Trophoblast cell (in vitro differentiated cells and primary cell): Measurements from ENCODE around the gene TPRX1.

Experiments
- DNase-seq, 2 donors: peaks; one replicate each; pipeline ENCODE4 v3.0.0-alpha.2; 2016
- H2AFZ ChIP-seq: 2 replicates; pipeline ENCODE4 v1.6.1; 2013; ENCODE audit warnings: low read length, moderate library complexity, mild to moderate bottlenecking; ENCODE audit not compliant: insufficient read depth, poor library complexity
- H2AK5ac ChIP-seq: 2 replicates; pipeline ENCODE4 v1.6.1; 2013; ENCODE audit warnings: mild to moderate bottlenecking, low read length
- H2BK120ac ChIP-seq: 2 replicates; pipeline ENCODE4 v1.6.1; 2013; ENCODE audit warnings: low read length, mild to moderate bottlenecking, moderate library complexity; ENCODE audit not compliant: insufficient read depth, poor library complexity
- H2BK12ac ChIP-seq: 2 replicates; pipeline ENCODE4 v1.6.1; 2013; ENCODE audit warnings: mild to moderate bottlenecking, low read length, moderate library complexity
- H2BK5ac ChIP-seq: 2 replicates; pipeline ENCODE4 v1.6.1; 2013; ENCODE audit warnings: low read length, low read depth, moderate library complexity, mild to moderate bottlenecking; ENCODE audit not compliant: poor library complexity
- H3K14ac ChIP-seq: 2 replicates; pipeline ENCODE4 v1.6.1; 2013; ENCODE audit warnings: mild to moderate bottlenecking, low read length
- H3K18ac ChIP-seq: 2 replicates; pipeline ENCODE4 v1.6.1; 2013; ENCODE audit warnings: mild to moderate bottlenecking, low read length
- H3K23ac ChIP-seq: 2 replicates; pipeline ENCODE4 v1.6.1; 2013; ENCODE audit warnings: low read length
- H3K27ac ChIP-seq: 2 replicates; pipeline ENCODE4 v1.5.1; 2013; ENCODE audit warnings: low read depth, mild to moderate bottlenecking, inconsistent platforms, low read length, moderate library complexity
- H3K27me3 ChIP-seq: 2 replicates; pipeline ENCODE4 v1.6.1; 2013; ENCODE audit warnings: inconsistent platforms, mild to moderate bottlenecking, low read length, moderate library complexity; ENCODE audit not compliant: insufficient read depth
- H3K36me3 ChIP-seq, 2 experiments: 1 replicate in 1 of 2; 2 replicates in 1 of 2; pipeline ENCODE4 v1.6.1; 2013; ENCODE audit warnings: low read length in 2 of 2, mild to moderate bottlenecking in 2 of 2, moderate library complexity in 1 of 2; ENCODE audit not compliant: insufficient read depth in 2 of 2, control insufficient read depth in 1 of 2
- H3K4ac ChIP-seq: 2 replicates; pipeline ENCODE4 v1.6.1; 2013; ENCODE audit warnings: low read depth, mild to moderate bottlenecking, low read length, moderate library complexity
- H3K4me1 ChIP-seq, 2 experiments: 1 replicate in 1 of 2; 2 replicates in 1 of 2; pipeline ENCODE4 v1.6.1; 2013; ENCODE audit warnings: low read length in 2 of 2, mild to moderate bottlenecking in 2 of 2, moderate library complexity in 1 of 2; ENCODE audit not compliant: insufficient read depth in 2 of 2, control insufficient read depth in 1 of 2
- H3K4me2 ChIP-seq: 2 replicates; pipeline ENCODE4 v1.6.1; 2013; ENCODE audit warnings: inconsistent platforms, mild to moderate bottlenecking, low read length, moderate library complexity
- H3K4me3 ChIP-seq: 2 replicates; pipeline ENCODE4 v1.5.1; 2013; ENCODE audit warnings: mild to moderate bottlenecking, low read depth, low read length, inconsistent platforms
- H3K79me1 ChIP-seq: one replicate; pipeline ENCODE4 v1.6.1; 2013; ENCODE audit warnings: low read length
- H3K79me2 ChIP-seq: 2 replicates; pipeline ENCODE4 v1.6.1; 2013; ENCODE audit warnings: low read length, mild to moderate bottlenecking; ENCODE audit not compliant: control insufficient read depth, insufficient read depth, poor library complexity
- H3K9ac ChIP-seq: 2 replicates; pipeline ENCODE4 v1.6.1; 2013; ENCODE audit warnings: mild to moderate bottlenecking, low read length
- H3K9me3 ChIP-seq: 2 replicates; pipeline ENCODE4 v1.6.1; 2013; ENCODE audit warnings: low read depth, mild to moderate bottlenecking, control low read depth, inconsistent platforms, low read length; ENCODE audit not compliant: insufficient read depth
- H4K12ac ChIP-seq: 2 replicates; pipeline ENCODE4 v1.6.1; 2013; ENCODE audit warnings: low read depth, mild to moderate bottlenecking, low read length, moderate library complexity
- H4K8ac ChIP-seq: 2 replicates; pipeline ENCODE4 v1.6.1; 2013; ENCODE audit warnings: low read depth, mild to moderate bottlenecking, low read length, moderate library complexity
- H4K91ac ChIP-seq: one replicate; pipeline ENCODE4 v1.6.1; 2013; ENCODE audit warnings: low read depth, mild to moderate bottlenecking, low read length, moderate library complexity
- WGBS: extraction: QIAGEN DNeasy Blood & Tissue Kit; methylation state at CpG from one replicate; pipeline ENCODE4 v1.1.7; 2013; ENCODE audit warnings: missing lambda C conversion rate; ENCODE audit not compliant: insufficient read length, insufficient coverage; ENCODE audit errors: extremely low coverage; 5-methylcytosine and 5-hydroxymethylcytosine counted together

Gene TPRX1

DNA sequence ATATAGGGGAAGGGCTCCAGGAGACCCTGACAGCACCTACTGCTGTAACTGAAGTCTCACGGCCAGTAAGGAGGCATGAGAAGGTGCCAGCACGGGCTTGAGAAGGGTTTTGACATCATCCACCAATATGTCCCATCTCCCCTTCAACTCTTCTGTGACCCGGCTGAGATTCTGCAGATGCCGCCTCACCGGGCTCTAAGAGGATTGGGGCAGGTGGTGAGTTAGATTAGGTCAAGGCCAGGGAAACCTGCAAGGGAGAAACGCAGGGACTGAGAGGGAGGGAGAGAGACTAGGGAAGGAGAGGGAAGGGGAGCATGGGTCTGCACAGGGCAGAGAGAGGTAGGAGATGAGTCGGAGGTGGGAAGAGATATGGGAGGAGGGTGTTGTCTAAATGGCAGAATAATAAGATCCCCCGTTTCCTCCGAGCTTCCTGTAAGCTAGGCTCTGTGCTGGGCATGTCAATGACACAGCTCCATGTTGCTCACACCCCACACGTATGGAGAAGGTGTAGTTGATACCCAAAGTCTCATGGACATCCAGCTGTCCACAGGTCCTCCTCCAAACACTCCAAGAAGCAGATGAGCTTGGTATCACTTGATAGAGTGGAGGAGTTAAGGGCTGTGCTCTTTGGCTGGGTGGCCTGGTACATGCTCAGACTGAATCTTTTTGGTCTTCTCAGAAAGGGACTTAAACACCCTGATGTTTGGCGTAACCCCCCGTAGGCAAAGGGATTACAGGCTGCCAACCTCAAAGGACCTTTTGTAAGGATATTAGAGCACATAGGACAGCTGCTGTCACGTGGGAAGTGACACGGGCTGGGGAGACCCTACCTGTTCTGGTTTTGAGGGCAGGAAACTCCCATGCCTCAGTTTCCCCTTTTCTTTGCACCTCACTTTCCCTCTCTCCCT lies 6.1 kb downstream of the TPRX1 start:
- H3K27me3 ChIP-seq: no peaks in the 10 kb centered on the region
- H3K14ac ChIP-seq: no peak overlapping the region
- H2AK5ac ChIP-seq: no peak overlapping the region
- H3K27ac ChIP-seq: no peak overlapping the region
- H2BK120ac ChIP-seq: no peak overlapping the region
- no peaks in the 10 kb centered on the region for H3K36me3 ChIP-seq
- H2BK5ac ChIP-seq: no peak overlapping the region
- H4K8ac ChIP-seq: no peak overlapping the region
- H3K4ac ChIP-seq: no peak overlapping the region
- H3K79me1 ChIP-seq: no peaks in the 10 kb centered on the region
- H3K23ac ChIP-seq: no peak overlapping the region
- H3K4me1 ChIP-seq: no peaks in the 10 kb centered on the region
- H4K91ac ChIP-seq: no peak overlapping the region
- H3K9ac ChIP-seq: no peak overlapping the region
- no peak overlapping the region for H2BK12ac ChIP-seq
- H3K79me2 ChIP-seq: no peaks in the 10 kb centered on the region
- no peak overlapping the region for H4K12ac ChIP-seq
- no peak overlapping the region for H2AFZ ChIP-seq
- H3K4me3 ChIP-seq: no peak overlapping the region
- H3K18ac ChIP-seq: no peak overlapping the region
- no CpG with 5 or more reads among the region's 14 CpGs for WGBS
- no peaks in the 10 kb centered on the region for H3K9me3 ChIP-seq
- no peak for DNase-seq
- no peak overlapping the region for H3K4me2 ChIP-seq

DNA sequence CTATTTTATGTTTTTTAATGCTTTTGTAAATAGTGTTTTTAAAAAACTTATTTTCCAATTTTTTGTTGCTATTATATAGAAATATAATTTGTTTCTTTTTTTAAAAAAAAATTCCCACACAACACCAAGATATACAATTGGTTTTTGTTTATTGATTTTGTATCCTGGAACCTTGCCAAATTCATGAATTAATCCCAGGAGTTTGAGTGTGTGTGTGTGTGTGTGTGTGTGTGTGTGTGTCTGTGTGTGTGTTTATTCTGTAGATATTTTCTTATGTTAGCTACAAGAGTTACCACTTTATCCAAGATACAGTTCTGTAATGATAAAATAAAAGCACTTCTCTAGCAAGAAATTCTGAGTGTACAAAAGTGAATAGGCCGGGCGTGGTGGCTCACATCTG lies 7.6 kb downstream of the TPRX1 start:
- H2AFZ ChIP-seq: no peak overlapping the region
- WGBS: no CpG with 5 or more reads among the region's 2 CpGs

DNA sequence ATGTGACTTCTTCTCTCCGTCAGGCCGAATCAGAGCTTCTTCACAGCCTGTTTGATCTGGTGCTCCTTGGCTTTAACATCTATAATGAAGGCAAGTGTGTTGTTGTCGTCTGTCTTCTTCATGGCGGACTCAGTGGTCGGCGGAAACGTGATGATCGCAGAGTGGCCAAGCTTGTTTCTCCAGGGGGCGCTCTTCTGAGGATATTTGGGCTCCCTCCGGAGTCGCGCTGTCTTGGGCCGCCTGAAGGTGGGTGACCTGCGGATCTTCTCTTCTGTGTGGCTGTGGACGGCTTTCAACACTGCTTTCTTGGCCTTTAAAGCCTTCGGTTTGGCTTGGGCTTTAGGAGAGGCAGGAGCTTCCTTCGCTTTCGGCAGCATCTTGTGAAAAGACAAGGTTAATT lies 9.8 kb downstream of the TPRX1 start:
- H3K4me3 ChIP-seq: no peak overlapping the region
- no peak overlapping the region for H2AK5ac ChIP-seq
- no peak overlapping the region for H4K12ac ChIP-seq
- H3K18ac ChIP-seq: no peak overlapping the region
- H3K9me3 ChIP-seq: no peaks in the 10 kb centered on the region
- no peak overlapping the region for H2AFZ ChIP-seq
- peak in 1 of 2 donors; percentile 24 for DNase-seq
- WGBS: no CpG with 5 or more reads among the region's 18 CpGs
- H3K36me3 ChIP-seq: no peaks in the 10 kb centered on the region
- H3K14ac ChIP-seq: no peak overlapping the region
- no peak overlapping the region for H3K4me2 ChIP-seq
- H4K91ac ChIP-seq: no peak overlapping the region
- H3K27ac ChIP-seq: no peak overlapping the region
- H3K23ac ChIP-seq: no peak overlapping the region
- no peaks in the 10 kb centered on the region for H3K79me1 ChIP-seq
- no peak overlapping the region for H3K4ac ChIP-seq
- H4K8ac ChIP-seq: no peak overlapping the region
- no peaks in the 10 kb centered on the region for H3K27me3 ChIP-seq
- no peaks in the 10 kb centered on the region for H3K4me1 ChIP-seq
- no peak overlapping the region for H2BK5ac ChIP-seq
- no peak overlapping the region for H3K9ac ChIP-seq
- no peak overlapping the region for H2BK12ac ChIP-seq
- H2BK120ac ChIP-seq: no peak overlapping the region
- no peaks in the 10 kb centered on the region for H3K79me2 ChIP-seq

More for the DNA sequence above, 7.6 kb downstream of the TPRX1 start:
- H3K14ac ChIP-seq: no peak overlapping the region
- H3K18ac ChIP-seq: no peak overlapping the region
- H3K27me3 ChIP-seq: no peaks in the 10 kb centered on the region
- no peak overlapping the region for H2BK5ac ChIP-seq
- H2BK12ac ChIP-seq: no peak overlapping the region
- H3K9ac ChIP-seq: no peak overlapping the region
- no peak overlapping the region for H3K23ac ChIP-seq
- H3K79me2 ChIP-seq: no peaks in the 10 kb centered on the region
- H2BK120ac ChIP-seq: no peak overlapping the region
- no peak overlapping the region for H4K8ac ChIP-seq
- no peaks in the 10 kb centered on the region for H3K4me1 ChIP-seq
- H3K4me3 ChIP-seq: no peak overlapping the region
- H2AK5ac ChIP-seq: no peak overlapping the region
- H3K36me3 ChIP-seq: no peaks in the 10 kb centered on the region
- no peak for DNase-seq
- no peak overlapping the region for H3K27ac ChIP-seq
- H3K4me2 ChIP-seq: no peak overlapping the region
- no peaks in the 10 kb centered on the region for H3K79me1 ChIP-seq
- H3K9me3 ChIP-seq: no peaks in the 10 kb centered on the region
- H4K12ac ChIP-seq: no peak overlapping the region
- no peak overlapping the region for H3K4ac ChIP-seq
- H4K91ac ChIP-seq: no peak overlapping the region

DNA sequence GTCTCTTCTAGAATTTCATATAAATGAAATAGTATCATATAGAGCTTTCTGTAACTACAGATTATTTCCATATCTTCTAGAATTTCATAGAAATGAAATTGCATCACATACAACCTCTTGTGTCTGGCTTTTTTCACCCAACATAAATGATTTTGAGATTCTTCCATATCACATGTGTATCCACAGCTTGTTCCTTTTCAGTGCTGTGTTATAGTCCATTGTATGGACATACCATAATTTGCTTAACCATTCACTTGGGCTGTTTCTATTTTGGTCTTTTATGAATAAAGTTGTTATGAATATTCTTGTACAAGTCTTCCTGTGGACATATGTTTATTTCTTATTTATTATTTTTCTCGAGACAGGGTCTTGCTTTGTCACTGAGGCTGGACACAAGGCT lies 11.7 kb downstream of the TPRX1 start:
- Histone ChIP-seq H3K9ac (no peak overlapping the region), H2AK5ac (no peak overlapping the region), H2AFZ (no peak overlapping the region), H3K23ac (no peak overlapping the region), H3K18ac (no peak overlapping the region), H3K4me3 (no peak overlapping the region), H3K4me1 (no peaks in the 10 kb centered on the region), H2BK5ac (no peak overlapping the region), H4K8ac (no peak overlapping the region), H3K14ac (no peak overlapping the region), H4K91ac (no peak overlapping the region), H3K36me3 (no peaks in the 10 kb centered on the region), H3K4me2 (no peak overlapping the region), H3K27ac (no peak overlapping the region), H3K27me3 (no peaks in the 10 kb centered on the region), H2BK12ac (no peak overlapping the region), H3K4ac (no peak overlapping the region), H3K79me1 (no peaks in the 10 kb centered on the region), H2BK120ac (no peak overlapping the region), H3K79me2 (no peaks in the 10 kb centered on the region), H3K9me3 (no peaks in the 10 kb centered on the region), H4K12ac (no peak overlapping the region)
- no peak for DNase-seq
- WGBS: no CpG with 5 or more reads among the region's 1 CpG
